EH (cell line): ENCODE results near the gene OR2T29.
"Not testable (repeated sequence)": the region's sequence is repeated elsewhere in the genome, so short reads cannot be mapped to it uniquely, and the experiment has no call there.

ENCODE experiments used
- DNase-seq: peaks from one replicate; pipeline ENCODE4 v3.0.0-alpha.2; 2015; ENCODE audit warnings: low read depth

Gene OR2T29

DNA sequence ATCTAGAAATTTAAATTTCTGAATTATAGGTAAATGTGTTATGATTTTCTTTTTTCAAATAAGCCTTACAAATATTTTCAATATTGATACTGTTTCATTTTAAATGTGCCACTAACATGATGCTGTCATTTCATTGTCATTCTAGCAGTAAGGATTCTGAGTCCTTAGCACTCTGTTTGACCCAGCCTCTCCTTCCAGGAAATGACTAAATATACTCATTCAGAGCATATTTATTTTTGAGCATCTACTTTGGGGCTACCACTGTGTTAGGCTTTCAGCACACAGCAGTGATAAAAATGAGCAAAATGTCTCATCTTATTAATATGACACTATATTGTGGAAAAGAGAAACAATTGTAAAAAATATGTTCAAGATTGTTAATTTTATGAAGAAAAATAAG lies 52.4 kb downstream of the OR2T29 start:
- DNase-seq, result not testable (repeated sequence)

DNA sequence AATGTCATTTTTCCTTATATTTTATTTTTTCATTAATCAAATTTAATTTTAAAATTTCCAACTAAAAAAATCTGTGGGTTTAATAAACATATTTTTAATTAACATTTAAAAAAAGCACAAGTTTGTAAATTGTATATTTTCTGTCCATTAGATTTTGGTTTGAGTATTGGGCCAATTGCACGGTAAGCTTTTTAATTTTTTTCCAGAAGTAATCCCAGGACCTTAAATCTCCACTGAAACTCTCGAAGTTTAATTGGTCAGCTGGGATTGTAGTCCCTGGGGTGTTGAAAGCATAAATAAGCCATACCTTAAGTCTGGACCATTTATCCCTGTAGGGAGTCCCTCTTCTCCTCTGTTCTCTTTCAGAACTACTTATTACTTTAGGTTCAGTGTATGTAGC lies 54.8 kb downstream of the OR2T29 start, which contains the start of gene OR2G6:
Gene OR2G6 (plus strand): TSS at position 301 of the 400 bp plus-strand sequence. CDS start 13,574 bp downstream, outside the sequence.
- DNase-seq, result not testable (repeated sequence)
